HG03442 (cell line): ENCODE data around the gene SDK2.

Experiments used
- ATAC-seq: cut with Tn5 transposase; IDR thresholded peaks from one replicate; pipeline ENCODE4 v1.9.1; 2021; ENCODE audit warnings: mild to moderate bottlenecking, moderate library complexity; ENCODE audit not compliant: unreplicated experiment

SDK2 gene

GRCh38 chr17:73644145-73645049 lies at the start of gene SDK2:
Gene SDK2, minus strand, starts transcription at chr17:73644445. Its CDS starts 357 bp downstream, at chr17:73644088.
- ATAC-seq: no peak

GRCh38 chr17:73693071-73693470 lies 48.8 kb upstream of the SDK2 start:
- ATAC-seq: no peak

GRCh38 chr17:73691321-73691766 lies 47.1 kb upstream of the SDK2 start:
- no peak for ATAC-seq

- no peak for ATAC-seq
Measured at GRCh38 chr17:73690676-73691075, 46.4 kb upstream of the SDK2 start.

- no peak for ATAC-seq
Measured at GRCh38 chr17:73689596-73690275, 45.5 kb upstream of the SDK2 start.

- ATAC-seq: no peak
Measured at GRCh38 chr17:73686961-73687360, 42.7 kb upstream of the SDK2 start.

GRCh38 chr17:73686126-73686525 lies 41.9 kb upstream of the SDK2 start:
- ATAC-seq: no peak

- ATAC-seq: no peak
Measured at GRCh38 chr17:73684183-73684582, 39.9 kb upstream of the SDK2 start.

- ATAC-seq: no peak
Measured at GRCh38 chr17:73683771-73684170, 39.5 kb upstream of the SDK2 start.

GRCh38 chr17:73681946-73682345 lies 37.7 kb upstream of the SDK2 start:
- ATAC-seq: no peak

GRCh38 chr17:73679476-73679875 lies 35.2 kb upstream of the SDK2 start:
- no peak for ATAC-seq

- ATAC-seq: no peak
Measured at GRCh38 chr17:73678999-73679398, 34.8 kb upstream of the SDK2 start.

GRCh38 chr17:73669771-73670170 lies 25.5 kb upstream of the SDK2 start:
- ATAC-seq: no peak

- no peak for ATAC-seq
Measured at GRCh38 chr17:73667181-73667959, 23.1 kb upstream of the SDK2 start.

GRCh38 chr17:73663614-73664013 lies 19.4 kb upstream of the SDK2 start:
- ATAC-seq: no peak

GRCh38 chr17:73660366-73660765 lies 16.1 kb upstream of the SDK2 start:
- ATAC-seq: no peak

- no peak for ATAC-seq
Measured at GRCh38 chr17:73658821-73659515, 14.7 kb upstream of the SDK2 start.

GRCh38 chr17:73657473-73658116 lies 13.3 kb upstream of the SDK2 start:
- no peak for ATAC-seq

- no peak for ATAC-seq
Measured at GRCh38 chr17:73654241-73654640, 10.0 kb upstream of the SDK2 start.

- ATAC-seq: no peak
Measured at GRCh38 chr17:73653810-73654209, 9.6 kb upstream of the SDK2 start.
